DOHH2 (cell line): ENCODE measurements around the gene KRT76.

Experiments
- H3F3A ChIP-seq: fragments of 200-600 bp; sonication (generic), shearing (Covaris generic); 2 replicates; pipeline ENCODE4 v1.6.0; 2016; ENCODE audit warnings: antibody characterized with exemption, mild to moderate bottlenecking; ENCODE audit not compliant: control insufficient read depth, insufficient read depth
- H3K27ac ChIP-seq: fragments of 200-600 bp; sonication (generic); 2 replicates; pipeline ENCODE4 v1.5.1; 2014; ENCODE audit warnings: low read depth, mild to moderate bottlenecking, low read length, moderate library complexity
- H3K27me3 ChIP-seq: fragments of 200-600 bp; sonication (generic); 2 replicates; pipeline ENCODE4 v1.6.1; 2014; ENCODE audit warnings: mild to moderate bottlenecking, low read length, mixed read lengths; ENCODE audit not compliant: control insufficient read depth
- H3K36me3 ChIP-seq: fragments of 200-600 bp; sonication (generic); 2 replicates; pipeline ENCODE4 v1.6.1; 2014; ENCODE audit warnings: mild to moderate bottlenecking, low read length, moderate library complexity, mixed read lengths; ENCODE audit not compliant: control insufficient read depth
- H3K4me1 ChIP-seq: fragments of 200-600 bp; sonication (generic); 2 replicates; pipeline ENCODE4 v1.6.1; 2014; ENCODE audit warnings: mild to moderate bottlenecking, low read length, mixed read lengths; ENCODE audit not compliant: control insufficient read depth
- H3K4me2 ChIP-seq: fragments of 200-600 bp; sonication (generic); 2 replicates; pipeline ENCODE4 v1.6.0; 2014; ENCODE audit warnings: mild to moderate bottlenecking, low read length, moderate library complexity
- H3K4me3 ChIP-seq: fragments of 200-600 bp; sonication (generic); 2 replicates; pipeline ENCODE4 v1.5.1; 2014; ENCODE audit warnings: mild to moderate bottlenecking, low read length, mixed read lengths
- H3K79me2 ChIP-seq: fragments of 200-600 bp; sonication (generic); 2 replicates; pipeline ENCODE4 v1.6.1; 2014; ENCODE audit warnings: mild to moderate bottlenecking, low read length, mixed read lengths; ENCODE audit not compliant: control insufficient read depth
- H3K9me2 ChIP-seq: fragments of 200-600 bp; sonication (generic); replicated peaks from 2 replicates; pipeline ENCODE4 v1.6.1; 2014; ENCODE audit warnings: mild to moderate bottlenecking, low read length, mixed read lengths; ENCODE audit not compliant: control insufficient read depth
- H3K9me3 ChIP-seq: fragments of 200-600 bp; sonication (generic); 2 replicates; pipeline ENCODE4 v1.6.1; 2014; ENCODE audit warnings: antibody characterized with exemption, low read length, mixed read lengths; ENCODE audit not compliant: control insufficient read depth, insufficient read depth
- H4K20me1 ChIP-seq: fragments of 200-600 bp; sonication (generic); 2 replicates; pipeline ENCODE4 v1.6.0; 2014; ENCODE audit warnings: low read depth, mild to moderate bottlenecking, antibody characterized with exemption, low read length, moderate library complexity; ENCODE audit not compliant: control insufficient read depth, insufficient read depth
- CTCF ChIP-seq: fragments of 200-600 bp; sonication (generic); IDR thresholded peaks from one replicate; pipeline ENCODE4 v1.5.1; 2014; ENCODE audit warnings: antibody characterized with exemption, mild to moderate bottlenecking, low read depth, low read length; ENCODE audit not compliant: poor library complexity, severe bottlenecking
- EZH2phosphoT487 ChIP-seq: fragments of 200-600 bp; sonication (generic); IDR thresholded peaks from 2 replicates; pipeline ENCODE4 v1.6.1; 2017; ENCODE audit warnings: borderline replicate concordance, mild to moderate bottlenecking, antibody characterized with exemption, low read length, moderate library complexity, mixed read lengths

Gene KRT76

GRCh38 chr12:52778833-52779232 lies 1.7 kb upstream of the KRT76 start:
- no peak overlapping the region for H3K27ac ChIP-seq
- H3K4me1 ChIP-seq = no peaks in the 10 kb centered on the region
- no peaks in the 10 kb centered on the region for H3K79me2 ChIP-seq
- H3F3A ChIP-seq = no peaks in the 10 kb centered on the region
- H3K27me3 ChIP-seq = peaks cover 7% of the 10 kb centered on the region; the same call in 1 of the 2 replicates
- no peaks in the 10 kb centered on the region for H4K20me1 ChIP-seq
- no peaks in the 10 kb centered on the region for H3K36me3 ChIP-seq
- no peaks in the 10 kb centered on the region for H3K9me3 ChIP-seq
- TF ChIP-seq EZH2phosphoT487 (no peak), CTCF (no peak)
- H3K4me2 ChIP-seq = no peak overlapping the region
- H3K4me3 ChIP-seq = no peak overlapping the region
- H3K9me2 ChIP-seq = no peaks in the 10 kb centered on the region

GRCh38 chr12:52777566-52777965 lies 421 bp upstream of the KRT76 start:
- Histone ChIP-seq H3K79me2 (no peaks in the 10 kb centered on the region), H3K27ac (no peak overlapping the region), H3K4me2 (no peak overlapping the region), H3F3A (no peaks in the 10 kb centered on the region), H3K4me3 (no peak overlapping the region), H3K36me3 (no peaks in the 10 kb centered on the region), H3K27me3 (peaks cover 9% of the 10 kb centered on the region), H4K20me1 (no peaks in the 10 kb centered on the region), H3K9me3 (no peaks in the 10 kb centered on the region), H3K4me1 (no peaks in the 10 kb centered on the region), H3K9me2 (no peaks in the 10 kb centered on the region)
- TF ChIP-seq CTCF = no peak
- TF ChIP-seq EZH2phosphoT487 = no peak

GRCh38 chr12:52776435-52776834 lies 710 bp downstream of the KRT76 start:
- H3K9me3 ChIP-seq = no peaks in the 10 kb centered on the region

More at GRCh38 chr12:52776435-52776834, 710 bp downstream of the KRT76 start:
- Histone ChIP-seq H3K27me3 (peaks cover 13% of the 10 kb centered on the region), H3K9me2 (no peaks in the 10 kb centered on the region), H3K27ac (no peak overlapping the region), H3K4me3 (no peak overlapping the region), H3K4me2 (no peak overlapping the region), H3K4me1 (no peaks in the 10 kb centered on the region), H3K79me2 (no peaks in the 10 kb centered on the region), H4K20me1 (no peaks in the 10 kb centered on the region), H3F3A (no peaks in the 10 kb centered on the region), H3K36me3 (no peaks in the 10 kb centered on the region)
- TF ChIP-seq CTCF = no peak
- TF ChIP-seq EZH2phosphoT487 = no peak
